ENCODE data around the gene ARGLU1.

- no peak for TF ChIP-seq CTCF (IDR thresholded peaks at IDR 0.05)
- no peak for TF ChIP-seq POLR2AphosphoS5 (IDR thresholded peaks at IDR 0.05)
- TF ChIP-seq EP300 (IDR thresholded peaks at IDR 0.05): no peak
- no peak for TF ChIP-seq POLR2A (IDR thresholded peaks at IDR 0.05; ENCODE audit: low read depth)
Observed at GRCh38 chr13:106526738-106527444, 41.0 kb downstream of the ARGLU1 start.
